ENCODE results near the gene MRTFA.

GRCh38 chr22:40368836-40369235 lies 267.7 kb downstream of the MRTFA start:
- TF ChIP-seq CTCF (IDR thresholded peaks at IDR 0.05 in 8 of 11, conservative IDR thresholded peaks at IDR 0.05 in 3 of 11) (no peak), POLR2AphosphoS5 (IDR thresholded peaks at IDR 0.05) (no peak), POLR2A (IDR thresholded peaks at IDR 0.05) (no peak)
